T follicular helper cell (primary cell): Measurements from ENCODE around the gene KMT2A.
"Not testable (repeated sequence)": the region's sequence is repeated elsewhere in the genome, so short reads cannot be mapped to it uniquely, and the experiment has no call there.

Experiments
- DNase-seq: peaks from one replicate; pipeline ENCODE4 v3.0.0-alpha.2; 2020; ENCODE audit warnings: low read depth
- total RNA-seq, 2 experiments: gene quantifications; one replicate each; lab custom pipeline; 2026; lab: John Stamatoyannopoulos, UW

KMT2A gene
- 101 to 247 reads per million in 2 experiments for total RNA-seq

DNA sequence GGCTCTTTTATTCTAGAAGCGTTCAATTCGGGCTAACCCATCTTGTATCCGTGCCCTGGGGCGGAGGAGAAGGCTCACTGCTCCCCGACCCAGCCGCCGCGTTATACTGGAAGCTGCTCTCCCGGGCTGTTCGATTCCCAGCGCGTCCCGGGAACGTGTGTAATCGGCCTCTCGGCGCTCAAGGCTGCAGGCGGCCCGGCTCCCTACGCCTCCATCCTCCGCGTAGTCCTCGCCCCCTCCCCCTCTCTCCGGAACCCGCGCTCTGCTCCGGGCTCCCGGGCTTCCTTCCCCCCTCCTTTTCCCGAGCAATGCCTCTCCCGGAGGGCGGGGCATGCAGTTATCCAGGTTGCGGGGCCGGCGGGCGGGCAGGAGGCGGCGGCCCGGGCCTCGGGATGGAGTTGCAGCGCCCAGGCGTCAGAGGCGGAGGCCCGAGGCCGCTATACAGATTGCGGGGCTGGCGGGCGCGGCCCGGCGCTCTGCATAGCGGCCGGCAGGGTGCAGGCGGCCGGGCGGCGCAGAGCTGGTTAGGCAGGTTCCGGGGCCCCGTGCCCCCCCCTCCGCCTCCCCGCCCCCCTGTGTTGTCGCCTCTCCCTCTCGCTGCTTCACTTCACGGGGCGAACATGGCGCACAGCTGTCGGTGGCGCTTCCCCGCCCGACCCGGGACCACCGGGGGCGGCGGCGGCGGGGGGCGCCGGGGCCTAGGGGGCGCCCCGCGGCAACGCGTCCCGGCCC lies at the start of gene KMT2A:
Gene KMT2A, plus strand, starts transcription at position 600 of the 732 bp plus-strand sequence. Its CDS starts 21 bp downstream, at position 621.
- peak; percentile 90 for DNase-seq

- no peak for DNase-seq
These were observed 40.2 kb upstream of the KMT2A start for GRCh38 chr11:118396097-118396501.

- DNase-seq: no peak
These were observed 38.8 kb upstream of the KMT2A start for GRCh38 chr11:118397448-118397847.

DNA sequence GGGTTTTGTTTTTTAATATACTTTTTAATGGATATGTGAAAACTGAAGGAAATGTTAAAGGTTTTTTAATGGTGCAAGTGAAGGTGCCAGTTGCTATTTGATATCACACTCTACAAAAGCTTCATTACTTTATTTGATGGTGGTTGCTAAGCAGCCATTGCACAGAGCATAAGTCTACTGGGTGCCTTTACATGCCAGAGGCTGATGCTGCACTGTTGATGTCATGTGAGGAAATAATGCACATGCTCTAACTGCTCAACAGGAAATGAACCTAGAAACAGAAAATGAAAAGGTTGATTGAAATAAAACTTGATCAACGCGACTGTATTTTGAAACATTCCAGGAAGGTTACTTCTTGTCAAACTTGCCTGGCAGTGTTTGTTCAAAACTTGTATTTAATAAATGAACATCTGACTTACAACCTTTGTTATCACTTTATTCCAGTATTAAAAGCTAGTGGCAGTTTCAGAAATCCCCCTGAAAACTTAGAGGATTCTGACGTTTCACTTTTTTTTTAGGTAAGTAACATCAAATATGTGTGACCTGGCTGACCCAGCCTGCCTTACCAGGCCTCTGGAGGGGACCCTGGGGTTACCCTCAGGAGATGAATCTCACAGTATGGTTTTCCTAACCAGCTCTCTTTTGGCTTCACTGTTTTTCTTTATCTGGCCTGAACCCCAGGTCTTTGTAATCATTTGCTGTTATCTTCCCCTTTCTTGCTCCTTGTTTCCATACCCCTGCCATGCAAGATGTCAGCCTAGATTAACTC lies 37.3 kb upstream of the KMT2A start:
- peak; percentile 58 for DNase-seq

- DNase-seq: peak; percentile 89
These were observed 35.0 kb upstream of the KMT2A start, which contains the start of gene ATP5MG for GRCh38 chr11:118401151-118401879. Gene ATP5MG (plus strand): TSS chr11:118401606. CDS start chr11:118401666, 60 bp downstream.

DNA sequence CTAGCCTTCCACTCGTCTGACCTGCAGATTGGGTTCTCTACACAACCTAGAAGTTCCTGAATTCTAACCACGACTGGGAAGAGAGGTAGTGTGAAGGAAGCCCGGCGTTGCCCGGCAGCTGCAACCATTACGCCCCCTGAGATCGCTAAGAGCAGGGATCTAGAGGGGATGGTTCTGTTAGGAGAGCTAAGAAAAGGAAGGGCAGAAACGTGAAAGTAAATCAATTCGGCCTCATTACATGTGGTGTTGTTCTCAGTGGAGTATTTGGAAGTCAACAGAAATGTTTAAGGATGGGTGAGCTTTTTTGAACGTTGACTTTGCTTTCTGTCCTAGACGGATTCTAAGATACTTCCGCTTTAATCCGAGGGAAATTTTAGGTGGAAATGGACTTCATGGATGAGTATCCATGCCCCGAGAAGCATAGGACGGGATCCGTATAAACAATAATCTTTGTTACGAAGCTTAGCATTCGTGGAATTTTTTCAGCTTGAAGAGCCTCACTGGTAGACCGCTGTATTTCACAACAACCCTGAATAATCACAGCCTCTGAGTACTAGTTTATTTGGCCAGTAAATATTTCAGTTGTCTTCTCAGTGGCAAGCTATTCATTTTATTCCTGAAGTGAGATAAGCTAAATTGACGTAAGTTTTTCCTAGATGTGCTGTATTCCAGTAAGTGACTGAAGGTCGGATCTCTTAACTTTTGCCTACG lies 34.3 kb upstream of the KMT2A start:
- no peak for DNase-seq

DNA sequence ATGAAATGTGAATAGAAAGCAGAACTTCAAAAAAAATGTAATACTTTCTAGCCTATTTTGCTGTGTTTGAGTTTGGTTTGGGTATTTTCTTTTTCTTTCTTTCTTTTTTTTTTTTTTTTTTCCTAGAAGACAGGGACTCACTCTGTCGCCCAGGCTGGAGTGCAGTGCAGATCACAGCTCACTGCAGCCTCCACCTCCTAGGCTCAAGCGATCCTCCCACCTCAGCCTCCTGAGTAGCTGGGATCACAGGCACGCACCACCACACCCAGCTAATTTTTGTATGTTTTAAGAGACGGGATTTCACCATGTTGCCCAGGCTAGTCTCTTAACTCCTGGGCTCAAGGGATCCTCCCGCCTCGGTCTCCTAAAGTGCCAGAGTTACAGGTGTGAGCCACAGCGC lies 33.7 kb upstream of the KMT2A start:
- not testable (repeated sequence) for DNase-seq

DNA sequence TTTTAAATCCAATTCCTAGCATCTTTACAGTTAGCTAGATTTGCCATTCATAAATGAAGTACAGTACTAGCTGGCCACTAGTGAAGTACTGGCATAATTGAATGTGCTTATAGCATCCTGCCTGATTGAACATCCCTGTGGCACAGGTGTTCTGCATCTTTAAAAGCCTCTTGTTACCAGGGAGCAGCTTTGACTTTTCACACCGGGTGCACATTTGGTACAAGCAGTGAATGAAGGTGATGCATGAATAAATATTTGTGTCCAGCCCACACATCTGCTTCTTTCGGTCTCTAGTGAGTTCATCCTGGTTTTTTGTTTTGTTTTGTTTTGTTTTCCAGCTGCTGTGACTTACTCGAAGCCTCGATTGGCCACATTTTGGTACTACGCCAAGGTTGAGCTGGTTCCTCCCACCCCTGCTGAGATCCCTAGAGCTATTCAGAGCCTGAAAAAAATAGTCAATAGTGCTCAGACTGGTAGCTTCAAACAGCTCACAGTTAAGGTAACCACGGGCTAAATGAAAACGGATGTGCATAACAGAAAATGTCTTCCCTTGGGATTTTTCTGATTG lies 29.6 kb upstream of the KMT2A start:
- no peak for DNase-seq

DNA sequence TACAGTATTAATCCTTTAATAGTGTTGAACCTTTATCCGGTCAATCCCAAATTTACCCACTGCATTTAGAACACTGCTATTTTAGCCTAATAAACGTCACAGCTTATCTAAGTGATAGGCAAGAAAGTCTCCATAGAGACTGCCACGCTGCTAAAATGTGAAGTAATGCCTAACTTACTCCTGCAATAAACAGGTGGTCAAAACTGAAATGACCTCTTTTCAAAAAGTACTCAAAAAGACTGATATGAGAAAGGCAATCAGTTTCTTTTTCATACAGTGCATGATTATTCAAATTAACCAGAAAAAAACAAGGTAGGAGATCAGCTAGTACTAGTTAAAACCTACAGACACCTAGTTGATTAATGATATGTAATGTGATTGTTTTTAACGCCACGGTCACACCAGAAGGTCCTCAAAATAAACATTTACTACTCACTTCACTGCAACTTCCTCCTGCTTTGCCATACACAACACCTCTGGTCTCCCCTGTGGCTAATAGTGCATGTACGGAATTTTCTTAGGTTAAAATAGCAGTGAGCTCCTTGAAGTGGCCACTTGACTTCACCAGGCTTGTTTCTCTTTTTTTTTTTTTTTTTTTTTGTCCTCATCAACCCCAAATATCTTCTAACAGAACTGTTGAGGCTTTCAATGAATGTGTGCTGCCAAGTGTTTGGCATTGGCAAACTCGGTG lies 26.1 kb upstream of the KMT2A start:
- no peak for DNase-seq

DNA sequence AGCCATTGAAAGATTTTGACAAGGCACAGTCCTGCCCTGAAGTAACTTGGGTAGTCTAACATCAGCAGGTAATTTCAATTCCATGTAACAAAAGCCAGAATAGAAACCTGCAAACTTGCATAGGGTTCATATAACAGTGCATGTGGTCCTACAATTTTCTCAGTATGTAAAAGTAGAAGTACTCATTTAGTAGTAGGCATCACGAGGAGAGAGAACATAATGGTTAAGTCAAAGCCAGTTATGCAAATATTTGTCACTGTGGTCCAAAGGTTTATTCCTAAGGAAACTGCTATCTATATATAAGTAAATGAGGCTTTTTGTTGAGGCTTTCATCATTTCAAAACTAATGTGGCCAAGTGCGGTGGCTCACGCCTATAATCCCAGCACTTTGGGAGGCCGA lies 24.8 kb upstream of the KMT2A start:
- DNase-seq: no peak

DNA sequence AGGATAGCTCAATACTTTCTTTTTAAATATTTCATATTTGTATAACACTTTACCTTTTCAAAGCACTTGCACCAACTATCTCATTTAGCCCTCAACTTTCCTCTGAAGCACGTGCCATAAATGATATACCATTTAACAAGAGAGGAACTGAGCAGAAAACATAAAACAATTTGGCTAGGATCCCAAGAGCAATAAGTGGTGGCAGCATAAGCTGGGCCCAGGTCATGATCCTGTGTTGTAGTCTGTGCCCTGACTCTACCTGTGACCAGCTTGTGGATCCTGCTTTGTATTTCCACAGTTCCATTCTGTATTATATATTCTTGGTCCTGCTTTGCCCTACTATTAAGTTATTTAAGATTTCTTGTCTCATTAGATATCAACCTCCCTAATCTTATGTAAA lies 23.4 kb upstream of the KMT2A start:
- DNase-seq: no peak

DNA sequence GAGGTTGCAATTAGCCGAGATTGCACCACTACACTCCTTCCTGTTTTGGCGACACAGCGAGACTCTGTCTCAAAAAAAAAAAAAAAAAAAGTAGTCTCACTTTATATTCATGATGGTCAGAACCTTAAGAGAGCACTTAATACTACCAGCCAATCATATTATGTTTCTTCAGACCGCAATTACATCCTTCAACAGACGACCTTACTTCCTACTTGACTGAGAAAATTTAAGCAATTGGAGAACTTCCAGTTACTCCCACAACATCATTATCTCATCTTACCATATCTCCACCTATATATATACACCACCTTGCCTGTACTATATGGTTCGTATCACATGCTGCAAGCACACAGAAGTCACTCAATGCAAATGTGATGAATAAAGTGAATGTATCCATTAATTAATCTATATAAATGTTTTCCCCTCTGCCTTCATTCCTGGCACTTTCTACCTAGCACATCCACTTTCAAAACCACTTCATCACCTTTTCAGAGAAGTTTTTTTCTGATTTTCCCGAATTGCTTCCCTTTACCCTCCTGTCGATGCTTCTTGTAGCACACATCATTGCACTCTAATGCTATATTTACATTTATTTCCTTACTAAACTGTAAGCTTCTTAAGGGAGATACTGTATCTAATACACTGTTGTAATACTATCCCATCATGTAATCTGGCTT lies 21.1 kb upstream of the KMT2A start:
- DNase-seq: no peak

GRCh38 chr11:118415739-118416068 lies 20.6 kb upstream of the KMT2A start:
- no peak for DNase-seq

- DNase-seq: not testable (repeated sequence)
These were observed 19.4 kb upstream of the KMT2A start for GRCh38 chr11:118416900-118417299.

DNA sequence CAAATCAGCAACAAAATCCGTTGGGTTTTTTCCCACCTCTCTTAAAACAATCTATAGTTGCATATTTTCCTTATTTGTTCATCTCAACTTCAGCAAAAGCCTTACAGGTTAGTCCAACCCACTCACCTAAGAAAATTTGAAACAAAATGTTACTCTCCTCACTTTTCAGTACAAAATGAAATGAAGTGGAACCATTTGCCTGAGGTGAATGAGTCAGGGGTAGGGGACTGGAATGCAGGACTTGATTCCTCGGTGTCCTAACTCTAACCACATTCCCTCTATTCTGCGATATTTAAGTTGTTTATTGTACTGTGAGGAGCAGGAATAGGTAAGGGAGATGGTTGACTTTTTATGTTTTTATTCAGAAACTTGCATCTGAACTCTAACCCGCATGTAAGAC lies 18.5 kb upstream of the KMT2A start:
- DNase-seq: no peak

- no peak for DNase-seq
These were observed 17.5 kb upstream of the KMT2A start for GRCh38 chr11:118418766-118419165.

DNA sequence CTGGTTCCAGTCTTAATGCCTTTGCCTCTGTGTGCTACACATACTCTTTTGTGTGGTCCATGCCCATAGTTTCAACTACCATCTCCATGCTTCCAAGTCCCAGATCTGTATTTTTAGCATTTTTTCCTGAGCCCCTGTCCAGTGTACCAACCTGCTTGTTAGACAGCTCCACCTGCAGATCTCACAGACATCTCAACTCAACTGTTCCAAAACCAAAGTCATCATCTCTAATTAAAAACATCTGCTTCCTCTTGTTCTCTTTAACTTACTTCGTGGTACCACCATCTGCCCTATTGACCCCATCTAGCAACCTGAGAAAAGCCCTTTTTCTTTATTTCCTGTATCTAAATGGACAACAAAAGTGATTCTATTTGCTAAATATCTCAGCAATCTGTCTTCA lies 8.6 kb upstream of the KMT2A start:
- no peak for DNase-seq

- DNase-seq: no peak
These were observed 5.3 kb upstream of the KMT2A start for GRCh38 chr11:118430956-118431355.

GRCh38 chr11:118434123-118434552 lies 2.2 kb upstream of the KMT2A start:
- peak; percentile 21 for DNase-seq

DNA sequence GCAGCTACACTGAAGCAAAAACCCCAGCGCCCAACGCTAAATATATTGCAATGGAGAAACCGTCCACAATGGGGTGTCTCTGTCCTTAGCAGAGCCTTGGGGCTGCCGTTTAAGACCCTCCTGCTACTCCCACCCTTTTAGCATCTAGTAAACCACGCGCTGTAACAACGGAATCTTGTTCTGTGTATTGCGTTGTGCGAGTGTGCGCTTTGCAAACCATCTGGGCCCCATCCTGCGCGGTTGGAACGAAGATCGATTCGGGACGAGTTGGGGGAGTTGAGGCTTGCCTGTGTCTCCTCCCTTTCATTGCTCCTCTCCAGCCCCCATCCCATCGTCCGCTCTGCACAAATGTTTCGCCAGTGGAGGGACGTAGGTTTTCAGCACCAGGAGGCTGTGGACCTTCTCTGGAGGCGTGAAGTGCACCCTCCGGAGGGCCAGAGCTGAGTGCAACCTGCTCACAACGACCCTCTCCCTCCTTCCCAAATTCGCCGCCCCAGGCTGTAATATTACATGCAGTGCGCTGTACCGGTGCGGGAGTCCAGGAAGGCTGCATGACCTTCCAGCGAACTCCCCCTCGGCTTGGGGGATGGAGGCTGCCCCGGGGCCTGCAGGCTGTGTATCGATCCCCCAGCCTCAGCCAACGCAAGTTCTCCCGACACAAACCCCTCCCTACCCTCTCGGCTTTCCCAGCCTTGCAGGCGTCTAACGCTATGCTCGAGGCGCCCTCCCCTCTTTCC lies 1.6 kb upstream of the KMT2A start:
- peak; percentile 2 for DNase-seq
